HepG2 (cell line): ENCODE measurements around the gene CUEDC2. TPM values are rescaled to one million over a fixed set of nuclear protein-coding genes. Genes with fewer than 3 reads are reported as not detected.

Experiments used
- ATAC-seq: fragments of 200-7000 bp; cut with Tn5 transposase; 3 replicates; pipeline ENCODE4 v1.9.1; 2020; ENCODE audit warnings: mild to moderate bottlenecking, moderate library complexity
- BruUV-seq: library from RNA; stranded (reverse); fragments of 400-500 nt; replicated peaks from 2 replicates; lab custom pipeline; 2021; lab: Mats Ljungman, UMichigan
- CTCF ChIA-PET: fragments of 300-600 bp; formaldehyde crosslinking; extraction: SDS; loops from one replicate; lab custom pipeline; 2021; ENCODE audit warnings: low total read pairs, inconsistent platforms, low intra/inter-chr PET ratio; lab: Yijun Ruan, JAX
- POLR2A ChIA-PET: fragments of 350-600 bp; sonication (Branson Sonifier 250); formaldehyde crosslinking; loops from one replicate; lab custom pipeline; 2020; ENCODE audit warnings: antibody characterized with exemption, inconsistent platforms; lab: Yijun Ruan, JAX
- DNase-seq: peaks from one replicate; pipeline ENCODE4 v3.0.0-alpha.2; 2015; ENCODE audit warnings: low spot score
- FAIRE-seq: peaks from 3 replicates; lab custom pipeline; 2011; peaks lifted over from hg19 to GRCh38; lab: Jason Lieb, UNC
- H2AFZ ChIP-seq: one replicate; pipeline ENCODE4 v1.6.1; 2011; ENCODE audit warnings: low read length, inconsistent platforms
- H3K27ac ChIP-seq: fragments of 300-600 bp; 3 replicates; pipeline ENCODE4 v1.8.0; 2011; ENCODE audit warnings: mixed run types, mild to moderate bottlenecking, mixed read lengths, low read length, inconsistent platforms; ENCODE audit not compliant: insufficient read depth; ENCODE audit errors: extremely low read length
- H3K27me3 ChIP-seq, 2 experiments: fragments of 200-600 bp in 1 of 2; 2 replicates in 1 of 2; 3 replicates in 1 of 2; pipeline versions ENCODE4 v1.6.0 to v1.8.0; 2011; ENCODE audit warnings: low read length in 2 of 2, mild to moderate bottlenecking in 2 of 2, moderate library complexity in 2 of 2, inconsistent platforms in 1 of 2; ENCODE audit not compliant: insufficient read depth in 2 of 2, control insufficient read depth in 1 of 2
- H3K36me3 ChIP-seq, 2 experiments: fragments of 200-600 bp in 1 of 2; replicated peaks in 1 of 2; 2 replicates in 1 of 2; 3 replicates in 1 of 2; pipeline versions ENCODE4 v1.5.1 to v1.8.0; 2011; ENCODE audit warnings: low read length in 2 of 2, inconsistent platforms in 1 of 2; ENCODE audit not compliant: insufficient read depth in 2 of 2, control insufficient read depth in 1 of 2
- H3K4me1 ChIP-seq: 2 replicates; pipeline ENCODE4 v1.5.1; 2012; ENCODE audit warnings: low read length, inconsistent platforms; ENCODE audit not compliant: insufficient read depth
- H3K4me2 ChIP-seq: 2 replicates; pipeline ENCODE4 v1.6.0; 2011; ENCODE audit warnings: low read depth, low read length, inconsistent platforms
- H3K4me3 ChIP-seq, 3 experiments: fragments of 200-600 bp in 1 of 3; sonication (generic), shearing (Covaris generic) in 1 of 3; replicated peaks in 1 of 3; 2 replicates each; pipeline ENCODE4 v1.5.1; 2011 to 2016; ENCODE audit warnings: low read length in 3 of 3, inconsistent platforms in 2 of 3, low read depth in 2 of 3, mild to moderate bottlenecking in 2 of 3, control low read depth in 1 of 3, mixed read lengths in 1 of 3; ENCODE audit not compliant: insufficient read depth in 1 of 3
- H3K79me2 ChIP-seq: one replicate; pipeline ENCODE4 v1.6.1; 2011; ENCODE audit warnings: low read length, inconsistent platforms; ENCODE audit not compliant: insufficient read depth
- H3K9ac ChIP-seq: 2 replicates; pipeline ENCODE4 v1.6.0; 2011; ENCODE audit warnings: mild to moderate bottlenecking, low read depth, low read length, inconsistent platforms; ENCODE audit not compliant: insufficient read depth
- H3K9me3 ChIP-seq: 2 replicates; pipeline ENCODE4 v1.5.1; 2012; ENCODE audit warnings: mild to moderate bottlenecking, low read length
- H4K20me1 ChIP-seq: 2 replicates; pipeline ENCODE4 v1.6.0; 2011; ENCODE audit warnings: inconsistent platforms, mild to moderate bottlenecking, low read length, moderate library complexity; ENCODE audit not compliant: insufficient read depth
- CEBPB ChIP-seq: IDR thresholded peaks from 2 replicates; pipeline ENCODE4 v1.6.1; 2011; ENCODE audit warnings: low read depth, low read length, improper control_type of control experiment, borderline replicate concordance
- FOSL2 ChIP-seq: sonication (generic); formaldehyde crosslinking; IDR thresholded peaks from 2 replicates; pipeline ENCODE4 v1.4.0; 2020; ENCODE audit warnings: missing genetic modification reagents
- GATAD1 ChIP-seq: IDR thresholded peaks from 2 replicates; pipeline ENCODE4 v1.6.1; 2016; ENCODE audit warnings: missing genetic modification reagents, missing compliant biosample characterization
- HNF4A ChIP-seq: sonication (generic); formaldehyde crosslinking; IDR thresholded peaks from 2 replicates; pipeline ENCODE4 v1.4.0; 2020; ENCODE audit warnings: missing genetic modification reagents
- IRX3 ChIP-seq: sonication (generic); formaldehyde crosslinking; IDR thresholded peaks from 2 replicates; pipeline ENCODE4 v1.8.1; 2023; ENCODE audit warnings: mild to moderate bottlenecking, low read depth, missing genetic modification reagents, borderline replicate concordance
- KAT8 ChIP-seq: IDR thresholded peaks from 2 replicates; pipeline ENCODE4 v1.6.1; 2016; ENCODE audit warnings: missing genetic modification reagents, missing compliant biosample characterization
- MAZ ChIP-seq, 2 experiments: sonication (generic) in 1 of 2; formaldehyde crosslinking in 1 of 2; IDR thresholded peaks; 2 replicates each; pipeline versions ENCODE4 v1.5.0 to v1.6.1; 2012 to 2020; ENCODE audit warnings: low read depth in 2 of 2, mild to moderate bottlenecking in 2 of 2, borderline replicate concordance in 1 of 2, improper control_type of control experiment in 1 of 2, low read length in 1 of 2, missing genetic modification reagents in 1 of 2, moderate library complexity in 1 of 2
- MTF2 ChIP-seq: sonication (generic); formaldehyde crosslinking; IDR thresholded peaks from 2 replicates; pipeline ENCODE4 v1.5.0; 2020; ENCODE audit warnings: missing genetic modification reagents, borderline replicate concordance
- SMAD9 ChIP-seq: sonication (generic); formaldehyde crosslinking; IDR thresholded peaks from 2 replicates; pipeline ENCODE4 v1.5.1; 2020; ENCODE audit warnings: mild to moderate bottlenecking, missing genetic modification reagents
- XRCC5 ChIP-seq: fragments of 200-400 bp; formaldehyde crosslinking; optimal IDR thresholded peaks from 2 replicates; pipeline ENCODE3; 2017; ENCODE audit warnings: mild to moderate bottlenecking, low read length
- ZNF44 ChIP-seq: sonication (generic); formaldehyde crosslinking; IDR thresholded peaks from 2 replicates; pipeline ENCODE4 v1.5.1; 2020; ENCODE audit warnings: mild to moderate bottlenecking, missing genetic modification reagents
- ZNF773 ChIP-seq: sonication (generic); formaldehyde crosslinking; IDR thresholded peaks from 2 replicates; pipeline ENCODE4 v1.4.0; 2020; ENCODE audit warnings: missing genetic modification reagents, borderline replicate concordance
- WGBS: methylation state at CpG from one replicate; pipeline ENCODE4 v1.1.6; 2017; ENCODE audit warnings: low lambda C conversion rate; 5-methylcytosine and 5-hydroxymethylcytosine counted together
- in situ Hi-C: cut with HindIII; loops from 2 replicates; pipeline ENCODE4 v1.10.0; 2017; ENCODE audit warnings: low pct_unique_long_range_greater_than_20kb; ENCODE audit not compliant: extremely low pct_ligation_motif_present
- intact Hi-C: fragments of 100-400 bp; cut with micrococcal nuclease; formaldehyde crosslinking; loops from one replicate; pipeline ENCODE4 v1.10.0; 2022; ENCODE audit not compliant: unreplicated experiment
- polyA plus RNA-seq, 8 experiments: library from polyadenylated mRNA; depleted of rRNA in 3 of 8; stranded (reverse) in 7 of 8; unstranded in 1 of 8; fragments of >200 nt; fragmentation: Illumina TruSeq in 4 of 8; extraction: Trizol in 4 of 8; gene quantifications; 2 replicates each; pipeline versions ENCODE4 v1.2.1 to v1.2.3, GENCODE V29; 2011 to 2016; ENCODE audit warnings: low read depth in 4 of 8, missing spikeins in 1 of 8, mixed read lengths in 1 of 8; ENCODE audit not compliant: insufficient read depth in 1 of 8
- total RNA-seq, 5 experiments: library from RNA; depleted of rRNA; stranded (reverse); fragments of >200 nt; fragmentation: Illumina TruSeq; extraction: Trizol; gene quantifications; 2 replicates each; pipeline ENCODE4 v1.2.3, GENCODE V29; 2016; ENCODE audit warnings: low read depth in 1 of 5
- TF ChIP-seq, protein P1 (sequence below), 2 experiments: sonication (generic) in 1 of 2; formaldehyde crosslinking in 1 of 2; IDR thresholded peaks; 2 replicates each; pipeline versions ENCODE4 v1.4.0 to v1.6.1; 2016 to 2020; ENCODE audit warnings: borderline replicate concordance in 1 of 2, low read depth in 1 of 2, mild to moderate bottlenecking in 1 of 2, missing genetic modification reagents in 1 of 2
- TF ChIP-seq, protein P2 (sequence below): sonication (generic); formaldehyde crosslinking; IDR thresholded peaks from 2 replicates; pipeline ENCODE4 v1.5.0; 2020; ENCODE audit warnings: mild to moderate bottlenecking, missing genetic modification reagents
- TF ChIP-seq, protein P3 (sequence below): sonication (generic); formaldehyde crosslinking; IDR thresholded peaks from 2 replicates; pipeline ENCODE4 v1.4.0; 2020; ENCODE audit warnings: missing genetic modification reagents

The CUEDC2 gene
- total and polyA plus RNA-seq, 2 of the 13 experiments (the other 11 are each of a cell fraction or from before 2014, with no cell fraction given) = 13.1 to 18.4 TPM

DNA sequence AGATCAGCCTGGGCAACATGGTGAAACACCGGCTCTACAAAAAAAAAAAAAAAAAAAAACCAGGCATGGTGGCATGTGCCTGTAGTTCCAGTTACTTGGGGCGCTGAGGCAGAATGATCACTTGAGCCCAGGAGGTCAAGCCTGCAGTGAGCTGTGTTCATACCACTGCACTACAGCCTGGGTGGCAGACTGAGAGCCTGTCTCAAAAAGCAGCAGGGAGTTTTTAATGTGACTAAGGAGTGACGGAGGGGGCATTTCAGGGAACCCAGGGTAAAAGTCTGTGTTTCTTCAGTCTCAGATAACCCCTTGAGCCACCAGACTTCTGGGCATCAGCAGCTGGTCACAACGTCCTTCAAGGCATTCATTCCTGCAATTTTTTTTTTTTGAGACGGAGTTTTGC is 21.1 kb upstream of the CUEDC2 start (continued):
- TF ChIP-seq GATAD1 (CRISPR knock-in tag) (no peak), MTF2 (CRISPR knock-in tag) (no peak), IRX3 (CRISPR knock-in tag) (no peak), ZNF773 (no peak), KAT8 (CRISPR knock-in tag) (no peak), SMAD9 (CRISPR knock-in tag) (no peak)

DNA sequence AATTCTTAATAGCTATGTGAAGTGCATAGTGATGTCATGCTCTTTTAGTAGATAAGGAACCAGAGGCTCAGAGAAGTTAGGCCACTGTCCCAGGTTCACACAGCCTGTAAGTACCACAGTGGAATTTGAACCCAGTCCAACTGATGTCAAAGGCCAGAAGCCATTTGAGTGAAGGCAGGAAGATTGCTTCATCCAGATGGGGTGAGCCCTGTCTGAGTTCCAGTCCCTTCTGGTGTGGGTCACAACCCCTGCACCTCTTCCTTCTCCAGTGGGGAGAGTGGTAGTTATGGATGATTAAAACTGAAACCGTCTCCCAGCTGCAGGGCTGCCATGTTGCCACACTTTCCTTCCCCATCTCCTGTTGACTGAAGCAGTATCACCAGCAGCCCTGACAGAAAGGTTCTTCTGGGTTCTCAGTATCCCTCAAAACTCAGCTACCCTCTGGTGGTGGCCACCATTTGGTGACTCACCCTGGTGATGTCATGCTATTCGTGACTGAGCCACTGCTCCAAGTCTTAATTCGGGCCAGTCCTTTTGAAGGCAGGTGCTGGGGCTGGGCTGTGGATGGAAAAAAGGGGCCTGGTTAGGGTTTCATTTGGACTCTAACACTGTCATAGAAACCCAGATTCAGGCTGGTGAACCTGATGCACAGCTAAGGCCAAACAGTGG is 20.4 kb upstream of the CUEDC2 start:
- no TSS peak for BruUV-seq
- intact Hi-C loops = no loop called here
- H3K36me3 ChIP-seq = peaks cover 2 to 4% of the 10 kb centered on the region in 2 experiments; a peak in 3 of 5 replicates
- H3K4me1 ChIP-seq = peaks cover 28% of the 10 kb centered on the region
- FAIRE-seq (no peak), ATAC-seq (no peak), DNase-seq (no peak)
- CTCF ChIA-PET = no interaction called here
- H3K9ac ChIP-seq = no peak overlapping the region
- in situ Hi-C loops = no loop called here
- H3K4me2 ChIP-seq = no peak overlapping the region
- no peaks in the 10 kb centered on the region for H3K9me3 ChIP-seq
- H2AFZ ChIP-seq = no peak overlapping the region
- H3K27ac ChIP-seq = no peak overlapping the region
- POLR2A ChIA-PET = interaction anchor here (0.6 to 6.2 kb wide), 3 partner anchors 9 to 210 kb away, joined by 3 to 112 read pairs (median 73); partner anchors contain the start of gene CUEDC2
- peaks cover 7% of the 10 kb centered on the region for H3K79me2 ChIP-seq
- no peak overlapping the region; a peak in 1 of 6 replicates for H3K4me3 ChIP-seq
- WGBS = 85% methylated on average over 3 of the region's 3 CpGs
- no peaks in the 10 kb centered on the region for H4K20me1 ChIP-seq
- no peaks in the 10 kb centered on the region; a peak in 1 of 5 replicates for H3K27me3 ChIP-seq
- TF ChIP-seq ZNF44 (CRISPR knock-in tag) (no peak), MAZ (IDR thresholded peaks at IDR 0.05; ENCODE audit: borderline replicate concordance, low read depth, low read length) (no peak), MAZ (CRISPR knock-in tag; IDR thresholded peaks at IDR 0.05; ENCODE audit: low read depth) (no peak), XRCC5 (no peak), FOSL2 (CRISPR knock-in tag) (peak; percentile 70), HNF4A (CRISPR knock-in tag) (peak; percentile 66), CEBPB (peak; percentile 13; the same call in 1 of the 2 replicates)
- TF ChIP-seq, protein P1, sequence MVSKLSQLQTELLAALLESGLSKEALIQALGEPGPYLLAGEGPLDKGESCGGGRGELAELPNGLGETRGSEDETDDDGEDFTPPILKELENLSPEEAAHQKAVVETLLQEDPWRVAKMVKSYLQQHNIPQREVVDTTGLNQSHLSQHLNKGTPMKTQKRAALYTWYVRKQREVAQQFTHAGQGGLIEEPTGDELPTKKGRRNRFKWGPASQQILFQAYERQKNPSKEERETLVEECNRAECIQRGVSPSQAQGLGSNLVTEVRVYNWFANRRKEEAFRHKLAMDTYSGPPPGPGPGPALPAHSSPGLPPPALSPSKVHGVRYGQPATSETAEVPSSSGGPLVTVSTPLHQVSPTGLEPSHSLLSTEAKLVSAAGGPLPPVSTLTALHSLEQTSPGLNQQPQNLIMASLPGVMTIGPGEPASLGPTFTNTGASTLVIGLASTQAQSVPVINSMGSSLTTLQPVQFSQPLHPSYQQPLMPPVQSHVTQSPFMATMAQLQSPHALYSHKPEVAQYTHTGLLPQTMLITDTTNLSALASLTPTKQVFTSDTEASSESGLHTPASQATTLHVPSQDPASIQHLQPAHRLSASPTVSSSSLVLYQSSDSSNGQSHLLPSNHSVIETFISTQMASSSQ (IDR thresholded peaks at IDR 0.05; ENCODE audit: low read depth) = no peak
- TF ChIP-seq, protein P1 (CRISPR knock-in tag; IDR thresholded peaks at IDR 0.05; ENCODE audit: borderline replicate concordance) = no peak
- TF ChIP-seq, protein P2, sequence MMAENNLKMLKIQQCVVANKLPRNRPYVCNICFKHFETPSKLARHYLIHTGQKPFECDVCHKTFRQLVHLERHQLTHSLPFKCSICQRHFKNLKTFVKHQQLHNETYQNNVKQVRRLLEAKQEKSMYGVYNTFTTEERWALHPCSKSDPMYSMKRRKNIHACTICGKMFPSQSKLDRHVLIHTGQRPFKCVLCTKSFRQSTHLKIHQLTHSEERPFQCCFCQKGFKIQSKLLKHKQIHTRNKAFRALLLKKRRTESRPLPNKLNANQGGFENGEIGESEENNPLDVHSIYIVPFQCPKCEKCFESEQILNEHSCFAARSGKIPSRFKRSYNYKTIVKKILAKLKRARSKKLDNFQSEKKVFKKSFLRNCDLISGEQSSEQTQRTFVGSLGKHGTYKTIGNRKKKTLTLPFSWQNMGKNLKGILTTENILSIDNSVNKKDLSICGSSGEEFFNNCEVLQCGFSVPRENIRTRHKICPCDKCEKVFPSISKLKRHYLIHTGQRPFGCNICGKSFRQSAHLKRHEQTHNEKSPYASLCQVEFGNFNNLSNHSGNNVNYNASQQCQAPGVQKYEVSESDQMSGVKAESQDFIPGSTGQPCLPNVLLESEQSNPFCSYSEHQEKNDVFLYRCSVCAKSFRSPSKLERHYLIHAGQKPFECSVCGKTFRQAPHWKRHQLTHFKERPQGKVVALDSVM = no peak
- TF ChIP-seq, protein P3, sequence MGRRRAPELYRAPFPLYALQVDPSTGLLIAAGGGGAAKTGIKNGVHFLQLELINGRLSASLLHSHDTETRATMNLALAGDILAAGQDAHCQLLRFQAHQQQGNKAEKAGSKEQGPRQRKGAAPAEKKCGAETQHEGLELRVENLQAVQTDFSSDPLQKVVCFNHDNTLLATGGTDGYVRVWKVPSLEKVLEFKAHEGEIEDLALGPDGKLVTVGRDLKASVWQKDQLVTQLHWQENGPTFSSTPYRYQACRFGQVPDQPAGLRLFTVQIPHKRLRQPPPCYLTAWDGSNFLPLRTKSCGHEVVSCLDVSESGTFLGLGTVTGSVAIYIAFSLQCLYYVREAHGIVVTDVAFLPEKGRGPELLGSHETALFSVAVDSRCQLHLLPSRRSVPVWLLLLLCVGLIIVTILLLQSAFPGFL (CRISPR knock-in tag) = no peak
